Keratinocyte (primary cell): ENCODE measurements around the gene ZIC4. TPM values are rescaled to one million over a fixed set of nuclear protein-coding genes. Genes with fewer than 3 reads are reported as not detected.

Experiments used
- DNase-seq: peaks from one replicate; pipeline ENCODE4 v3.0.0-alpha.2; 2011; ENCODE audit warnings: low read depth, missing footprints, low spot score
- FAIRE-seq: peaks from 2 replicates; lab custom pipeline; 2011; peaks lifted over from hg19 to GRCh38; lab: Jason Lieb, UNC
- H2AFZ ChIP-seq: 2 replicates; pipeline ENCODE4 v1.6.0; 2012; ENCODE audit warnings: low read length, control low read depth, inconsistent platforms; ENCODE audit not compliant: control insufficient read depth
- H3K27ac ChIP-seq: 2 replicates; pipeline ENCODE4 v1.5.1; 2011; ENCODE audit warnings: low read length; ENCODE audit not compliant: control insufficient read depth, insufficient read depth
- H3K27me3 ChIP-seq: 3 replicates; pipeline ENCODE4 v1.6.0; 2011; ENCODE audit warnings: low read length; ENCODE audit not compliant: control insufficient read depth, insufficient read depth; ENCODE audit errors: extremely low read depth
- H3K36me3 ChIP-seq, 2 experiments: 2 replicates in 1 of 2; 3 replicates in 1 of 2; pipeline ENCODE4 v1.5.1; 2011; ENCODE audit warnings: low read length in 2 of 2, mild to moderate bottlenecking in 1 of 2; ENCODE audit not compliant: control insufficient read depth in 2 of 2, insufficient read depth in 2 of 2; ENCODE audit errors: extremely low read depth in 1 of 2
- H3K4me1 ChIP-seq: 3 replicates; pipeline ENCODE4 v1.5.1; 2011; ENCODE audit warnings: low read length; ENCODE audit not compliant: control insufficient read depth, insufficient read depth; ENCODE audit errors: extremely low read depth
- H3K4me2 ChIP-seq: 3 replicates; pipeline ENCODE4 v1.6.0; 2011; ENCODE audit warnings: low read depth, low read length; ENCODE audit not compliant: control insufficient read depth, insufficient read depth; ENCODE audit errors: extremely low read depth
- H3K4me3 ChIP-seq, 3 experiments: fragments of 200-600 bp in 1 of 3; sonication (generic) in 1 of 3; 2 replicates in 2 of 3; 3 replicates in 1 of 3; pipeline ENCODE4 v1.5.1; 2011 to 2016; ENCODE audit warnings: low read length in 3 of 3, mild to moderate bottlenecking in 3 of 3, control low read depth in 2 of 3, inconsistent platforms in 1 of 3, low read depth in 1 of 3, mixed read lengths in 1 of 3, mixed run types in 1 of 3, moderate library complexity in 1 of 3; ENCODE audit not compliant: control insufficient read depth in 2 of 3, insufficient read depth in 2 of 3; ENCODE audit errors: extremely low read depth in 1 of 3
- H3K79me2 ChIP-seq: 2 replicates; pipeline ENCODE4 v1.6.0; 2012; ENCODE audit warnings: low read length; ENCODE audit not compliant: control insufficient read depth, insufficient read depth
- H3K9ac ChIP-seq: 3 replicates; pipeline ENCODE4 v1.6.0; 2011; ENCODE audit warnings: low read length; ENCODE audit not compliant: control insufficient read depth, insufficient read depth; ENCODE audit errors: extremely low read depth
- H3K9me1 ChIP-seq: 3 replicates; pipeline ENCODE4 v1.6.0; 2011; ENCODE audit warnings: low read length; ENCODE audit not compliant: control insufficient read depth, insufficient read depth; ENCODE audit errors: extremely low read depth
- H3K9me3 ChIP-seq: 2 replicates; pipeline ENCODE4 v1.5.1; 2012; ENCODE audit warnings: low read depth, low read length; ENCODE audit not compliant: control insufficient read depth
- H4K20me1 ChIP-seq: 3 replicates; pipeline ENCODE4 v1.6.0; 2011; ENCODE audit warnings: low read length; ENCODE audit not compliant: control insufficient read depth, insufficient read depth; ENCODE audit errors: extremely low read depth
- EZH2 ChIP-seq: IDR thresholded peaks from one replicate; pipeline ENCODE4 v1.6.1; 2012; ENCODE audit warnings: inconsistent platforms, mild to moderate bottlenecking, low read length, moderate library complexity
- dilution Hi-C: fragments of 300-500 bp; cut with MboI; formaldehyde crosslinking; loops from one replicate; pipeline ENCODE4 v1.7.0; 2020; ENCODE audit warnings: low sequenced_read_pairs; ENCODE audit not compliant: extremely low pct_ligation_motif_present
- polyA plus RNA-seq, 5 experiments: library from polyadenylated mRNA; depleted of rRNA in 3 of 5; stranded (reverse) in 3 of 5; stranded (forward) in 1 of 5; unstranded in 1 of 5; fragments of >200 nt; gene quantifications; 1 replicate in 1 of 5; 2 replicates in 3 of 5; 3 replicates in 1 of 5; pipeline versions ENCODE4 v1.2.1 to v1.2.3, GENCODE V29; 2011 to 2012; ENCODE audit warnings: missing spikeins in 2 of 5, low read depth in 1 of 5, low replicate concordance in 1 of 5
- TF ChIP-seq, protein P1 (sequence below), 3 experiments: IDR thresholded peaks in 1 of 3; conservative IDR thresholded peaks in 1 of 3; optimal IDR thresholded peaks in 1 of 3; 2 replicates in 2 of 3; 3 replicates in 1 of 3; pipeline versions ENCODE3 to v1.5.1; 2011; ENCODE audit warnings: low read length in 3 of 3, mild to moderate bottlenecking in 3 of 3, moderate library complexity in 2 of 3, control low read depth in 1 of 3, inconsistent platforms in 1 of 3; ENCODE audit not compliant: insufficient read depth in 2 of 3; ENCODE audit errors: extremely low read depth in 1 of 3

Gene ZIC4
- polyA plus RNA-seq, 1 donor (not counting 4 experiments of a cell fraction or from before 2014, with no cell fraction given), result not detected

DNA sequence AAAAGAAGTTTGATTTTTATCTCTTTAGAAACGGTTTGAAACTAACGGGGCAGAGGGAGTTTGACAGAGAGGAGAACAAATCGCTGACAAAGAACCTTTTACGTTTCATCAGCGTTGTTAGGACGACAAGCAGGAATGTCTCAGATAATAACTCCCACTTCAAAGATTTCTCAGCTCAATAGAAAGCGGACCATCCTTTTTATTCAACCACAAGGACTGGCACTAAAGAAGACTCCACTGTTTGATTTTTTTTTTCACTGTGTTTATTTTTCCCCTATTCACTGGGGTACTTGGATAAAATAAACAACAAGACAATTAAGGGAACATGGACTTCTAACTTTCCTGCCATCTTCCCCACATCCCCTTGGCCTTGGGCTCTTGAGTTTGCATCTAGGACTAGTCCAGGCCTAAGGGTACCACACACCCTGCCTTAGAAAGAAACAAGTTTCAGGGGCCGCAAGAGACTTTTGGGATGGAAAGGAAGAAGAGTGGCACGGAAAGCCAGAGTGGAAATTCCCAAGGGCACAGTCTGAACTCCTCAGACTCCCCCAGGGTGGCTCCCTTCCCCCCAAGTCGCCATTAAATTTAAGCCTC, 19.0 kb downstream of the ZIC4 start:
- Histone ChIP-seq H3K27ac (no peak overlapping the region), H3K4me2 (no peak overlapping the region), H3K4me3 (no peak overlapping the region), H4K20me1 (no peaks in the 10 kb centered on the region), H3K9me1 (no peaks in the 10 kb centered on the region), H3K9me3 (peaks cover 11% of the 10 kb centered on the region), H3K9ac (no peak overlapping the region), H3K27me3 (peaks cover 84% of the 10 kb centered on the region), H3K4me1 (no peaks in the 10 kb centered on the region), H3K79me2 (no peaks in the 10 kb centered on the region), H2AFZ (no peak overlapping the region), H3K36me3 (no peaks in the 10 kb centered on the region)
- FAIRE-seq (no peak), DNase-seq (no peak)
- TF ChIP-seq EZH2, result no peak
- TF ChIP-seq, protein P1, sequence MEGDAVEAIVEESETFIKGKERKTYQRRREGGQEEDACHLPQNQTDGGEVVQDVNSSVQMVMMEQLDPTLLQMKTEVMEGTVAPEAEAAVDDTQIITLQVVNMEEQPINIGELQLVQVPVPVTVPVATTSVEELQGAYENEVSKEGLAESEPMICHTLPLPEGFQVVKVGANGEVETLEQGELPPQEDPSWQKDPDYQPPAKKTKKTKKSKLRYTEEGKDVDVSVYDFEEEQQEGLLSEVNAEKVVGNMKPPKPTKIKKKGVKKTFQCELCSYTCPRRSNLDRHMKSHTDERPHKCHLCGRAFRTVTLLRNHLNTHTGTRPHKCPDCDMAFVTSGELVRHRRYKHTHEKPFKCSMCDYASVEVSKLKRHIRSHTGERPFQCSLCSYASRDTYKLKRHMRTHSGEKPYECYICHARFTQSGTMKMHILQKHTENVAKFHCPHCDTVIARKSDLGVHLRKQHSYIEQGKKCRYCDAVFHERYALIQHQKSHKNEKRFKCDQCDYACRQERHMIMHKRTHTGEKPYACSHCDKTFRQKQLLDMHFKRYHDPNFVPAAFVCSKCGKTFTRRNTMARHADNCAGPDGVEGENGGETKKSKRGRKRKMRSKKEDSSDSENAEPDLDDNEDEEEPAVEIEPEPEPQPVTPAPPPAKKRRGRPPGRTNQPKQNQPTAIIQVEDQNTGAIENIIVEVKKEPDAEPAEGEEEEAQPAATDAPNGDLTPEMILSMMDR (optimal IDR thresholded peaks at IDR 0.05 in 1 of 3, IDR thresholded peaks at IDR 0.05 in 1 of 3, conservative IDR thresholded peaks at IDR 0.05 in 1 of 3; ENCODE audit: extremely low read depth in 1 of 3, insufficient read depth in 2 of 3, low read length in 3 of 3), result no peak
- dilution Hi-C loops, result no loop called here

DNA sequence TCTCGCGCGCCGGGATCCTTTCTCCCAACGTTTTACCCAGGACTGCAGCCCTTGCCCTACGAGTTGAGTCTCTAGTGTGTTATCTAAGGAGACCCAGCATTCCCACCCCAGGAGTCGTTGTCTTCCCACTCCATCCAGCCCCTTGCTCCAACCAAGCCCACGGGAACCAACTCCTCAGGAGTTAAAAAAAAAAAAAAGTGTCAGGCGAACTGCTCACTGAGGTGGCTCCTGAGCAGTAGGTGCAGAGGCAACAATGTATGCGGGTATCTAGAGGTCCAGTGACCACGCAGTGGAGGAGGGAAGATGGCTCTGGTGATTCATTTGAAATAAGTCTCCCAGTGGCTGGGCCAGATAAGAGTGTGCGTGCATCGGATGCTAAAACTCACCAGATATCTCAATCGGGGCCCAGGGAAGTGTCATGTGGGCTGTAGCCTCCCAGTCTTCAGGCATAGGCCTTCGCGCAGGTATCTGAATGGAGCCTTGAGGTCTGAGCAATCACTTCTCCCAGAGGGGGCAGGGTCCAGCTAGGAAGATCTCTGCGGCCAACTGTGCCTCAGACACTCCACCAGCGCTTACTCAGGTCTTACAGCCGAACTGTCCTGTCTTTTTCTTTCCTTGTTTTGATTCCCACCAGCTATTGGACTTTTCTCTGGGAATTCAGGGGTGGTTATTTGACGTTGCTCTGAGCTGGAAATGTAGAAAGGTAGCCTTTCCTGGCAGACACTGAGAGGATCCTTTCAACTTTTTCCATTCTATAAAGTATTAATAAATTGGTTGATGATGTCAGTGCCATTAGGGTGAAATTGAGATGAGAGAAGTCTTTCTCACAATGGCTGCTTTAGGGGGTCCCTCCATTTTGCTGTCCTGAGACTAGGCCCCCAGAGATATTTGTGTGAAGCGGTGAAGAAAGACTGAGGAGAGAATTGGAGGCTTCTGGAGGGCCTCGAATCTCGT, 21.0 kb downstream of the ZIC4 start:
- dilution Hi-C loops, result no loop called here
- no peak for FAIRE-seq
- Histone ChIP-seq H3K4me2 (no peak overlapping the region), H3K27ac (no peak overlapping the region), H3K4me1 (no peaks in the 10 kb centered on the region), H3K27me3 (peaks cover 77% of the 10 kb centered on the region), H3K36me3 (no peaks in the 10 kb centered on the region), H3K9me1 (no peaks in the 10 kb centered on the region), H2AFZ (no peak overlapping the region), H3K9me3 (peaks cover 1% of the 10 kb centered on the region), H4K20me1 (no peaks in the 10 kb centered on the region), H3K4me3 (no peak overlapping the region), H3K79me2 (no peaks in the 10 kb centered on the region), H3K9ac (no peak overlapping the region)
- no peak for DNase-seq
- TF ChIP-seq, protein P1 (optimal IDR thresholded peaks at IDR 0.05 in 1 of 3, IDR thresholded peaks at IDR 0.05 in 1 of 3, conservative IDR thresholded peaks at IDR 0.05 in 1 of 3; ENCODE audit: extremely low read depth in 1 of 3, insufficient read depth in 2 of 3, low read length in 3 of 3), result no peak
- TF ChIP-seq EZH2, result no peak
